ENCODE results near the gene FERMT3. TPM values are rescaled to one million over a fixed set of nuclear protein-coding genes. Genes with fewer than 3 reads are reported as not detected.
A peak's percentile ranks its signal among the peaks of the same experiment; 100 is the strongest.

Gene FERMT3
- total RNA-seq, 2 experiments from 2014 or later = 55.8 to 61.1 TPM

DNA sequence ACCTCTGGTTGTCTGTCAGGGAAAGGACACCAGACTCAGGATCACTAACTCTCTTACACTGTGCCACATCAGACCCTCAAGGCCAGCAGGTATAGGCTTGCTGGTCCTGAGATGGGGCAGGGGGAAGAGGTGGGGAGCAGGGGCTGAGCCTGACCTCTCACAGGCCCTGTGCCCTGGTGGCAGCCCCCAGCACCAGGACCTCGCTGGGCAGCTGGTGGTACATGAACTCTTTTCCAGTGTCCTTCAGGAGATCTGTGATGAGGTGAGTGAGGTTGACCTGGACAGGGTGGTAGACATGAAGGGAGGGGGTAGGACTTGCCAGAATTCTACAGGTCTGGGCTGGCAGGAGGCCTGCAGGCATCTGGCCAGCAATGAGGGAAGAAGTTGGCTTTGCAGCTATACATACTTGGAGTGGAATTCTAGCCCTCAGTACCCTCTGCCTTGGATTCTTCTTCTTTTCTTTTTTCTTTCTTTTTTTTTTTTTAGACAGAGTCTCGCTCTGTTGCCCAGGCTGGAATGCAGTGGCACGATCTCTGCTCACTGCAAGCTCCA, 21.0 kb downstream of the FERMT3 start:
- TF ChIP-seq, protein P1, sequence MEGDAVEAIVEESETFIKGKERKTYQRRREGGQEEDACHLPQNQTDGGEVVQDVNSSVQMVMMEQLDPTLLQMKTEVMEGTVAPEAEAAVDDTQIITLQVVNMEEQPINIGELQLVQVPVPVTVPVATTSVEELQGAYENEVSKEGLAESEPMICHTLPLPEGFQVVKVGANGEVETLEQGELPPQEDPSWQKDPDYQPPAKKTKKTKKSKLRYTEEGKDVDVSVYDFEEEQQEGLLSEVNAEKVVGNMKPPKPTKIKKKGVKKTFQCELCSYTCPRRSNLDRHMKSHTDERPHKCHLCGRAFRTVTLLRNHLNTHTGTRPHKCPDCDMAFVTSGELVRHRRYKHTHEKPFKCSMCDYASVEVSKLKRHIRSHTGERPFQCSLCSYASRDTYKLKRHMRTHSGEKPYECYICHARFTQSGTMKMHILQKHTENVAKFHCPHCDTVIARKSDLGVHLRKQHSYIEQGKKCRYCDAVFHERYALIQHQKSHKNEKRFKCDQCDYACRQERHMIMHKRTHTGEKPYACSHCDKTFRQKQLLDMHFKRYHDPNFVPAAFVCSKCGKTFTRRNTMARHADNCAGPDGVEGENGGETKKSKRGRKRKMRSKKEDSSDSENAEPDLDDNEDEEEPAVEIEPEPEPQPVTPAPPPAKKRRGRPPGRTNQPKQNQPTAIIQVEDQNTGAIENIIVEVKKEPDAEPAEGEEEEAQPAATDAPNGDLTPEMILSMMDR (IDR thresholded peaks at IDR 0.05) = no peak
- CTCF ChIA-PET = interaction anchor here (1.2 to 3.4 kb wide), 4 partner anchors 9 to 24 kb away, joined by 3 to 15 read pairs (median 6); partner anchors contain the start of genes FERMT3 and PLCB3
- ATAC-seq (ENCODE audit: poor library complexity) = no peak
- H3K4me1 Mint-ChIP-seq (ENCODE audit: low read depth) = peaks cover 50% of the 10 kb centered on the region
- no peaks in the 10 kb centered on the region for H3K9me3 Mint-ChIP-seq
- peaks cover 73% of the 10 kb centered on the region for H3K4me1 ChIP-seq (ENCODE audit: insufficient read depth, low read length)
- peaks cover 16% of the 10 kb centered on the region for H3K36me3 ChIP-seq (ENCODE audit: insufficient read depth, low read length)
- no peak for DNase-seq
- POLR2A ChIA-PET = interaction anchor here (1.4 to 6.3 kb wide), 7 partner anchors 9 to 74 kb away, joined by 6 to 116 read pairs (median 22); partner anchors contain the start of genes FERMT3, FKBP2, PPP1R14B and STIP1
- intact Hi-C loops (cut with DNase I, micrococcal nuclease) = loop anchor here in 1 of 2 experiments (2.0 kb wide), 1 partner anchor 13 kb away; the partner anchor contains the start of gene FKBP2
- H3K9me3 ChIP-seq (ENCODE audit: control insufficient read depth in 1 of 2, insufficient read depth in 1 of 2, low read length in 2 of 2) = no peaks in the 10 kb centered on the region
- H3K27me3 ChIP-seq (ENCODE audit: control insufficient read depth in 1 of 2, insufficient read depth in 2 of 2, low read length in 2 of 2) = no peaks in the 10 kb centered on the region
- H3K27ac Mint-ChIP-seq = peak overlapping the region; percentile 80
- no peaks in the 10 kb centered on the region for H3K27me3 Mint-ChIP-seq
- peak overlapping the region; percentile 97 for H3K4me3 Mint-ChIP-seq
- H3K27ac ChIP-seq (ENCODE audit: low read depth in 1 of 2, low read length in 2 of 2) = peak overlapping the region; percentile 77 to 87
- no peaks in the 10 kb centered on the region for H3K36me3 Mint-ChIP-seq (ENCODE audit: low read depth)
- H3K4me3 ChIP-seq (ENCODE audit: low read length) = peak overlapping the region; percentile 99

DNA sequence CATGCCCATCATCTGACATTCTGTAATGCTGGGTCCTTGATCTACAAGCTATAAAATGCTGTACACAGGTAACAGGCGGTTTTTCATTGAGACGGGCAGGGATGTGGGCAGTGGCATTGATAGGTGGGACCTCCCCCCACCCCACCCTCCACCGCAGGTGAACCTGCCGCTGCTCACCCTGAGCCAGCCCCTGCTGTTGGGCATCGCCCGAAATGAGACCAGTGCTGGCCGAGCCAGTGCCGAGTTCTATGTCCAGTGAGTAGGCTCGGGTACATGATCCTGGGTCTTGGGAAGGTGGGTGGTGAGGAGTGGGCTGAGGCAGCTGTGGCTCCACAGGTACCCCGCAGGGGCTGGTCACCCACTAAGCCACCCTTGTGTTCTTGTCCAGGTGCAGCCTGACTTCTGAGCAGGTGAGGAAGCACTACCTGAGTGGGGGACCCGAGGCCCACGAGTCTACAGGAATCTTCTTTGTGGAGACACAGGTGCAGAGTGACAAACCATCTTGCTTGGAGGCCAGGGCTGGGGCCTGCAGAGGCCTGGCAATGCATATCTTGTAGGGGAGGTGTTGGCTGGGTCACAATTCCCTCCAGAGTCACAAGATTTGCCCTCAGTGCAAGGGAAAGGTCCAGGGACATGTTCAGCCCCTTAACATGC, 22.7 kb downstream of the FERMT3 start:
- intact Hi-C loops (cut with DNase I, micrococcal nuclease) = no loop called here
- peaks cover 85% of the 10 kb centered on the region for H3K4me1 ChIP-seq (ENCODE audit: insufficient read depth, low read length)
- H3K27ac Mint-ChIP-seq = peak overlapping the region; percentile 94
- ChIA-PET CTCF (interaction anchor here (0.9 kb wide), 1 partner anchor 23 kb away, joined by 3 read pairs; the partner anchor contains the start of gene FERMT3), POLR2A (interaction anchor here (0.9 to 4.6 kb wide), 8 partner anchors 10 to 88 kb away, joined by 3 to 31 read pairs (median 9); partner anchors contain the start of genes FERMT3, FKBP2, PRDX5 and STIP1)
- H3K27me3 ChIP-seq (ENCODE audit: control insufficient read depth in 1 of 2, insufficient read depth in 2 of 2, low read length in 2 of 2) = no peaks in the 10 kb centered on the region
- TF ChIP-seq, protein P1 (IDR thresholded peaks at IDR 0.05) = no peak
- peak overlapping the region; percentile 82 to 91 for H3K27ac ChIP-seq (ENCODE audit: low read depth in 1 of 2, low read length in 2 of 2)
- peaks cover 3% of the 10 kb centered on the region for H3K36me3 ChIP-seq (ENCODE audit: insufficient read depth, low read length)
- H3K9me3 Mint-ChIP-seq = no peaks in the 10 kb centered on the region
- no peak for ATAC-seq (ENCODE audit: poor library complexity)
- no peak for DNase-seq
- peaks cover 63% of the 10 kb centered on the region for H3K4me1 Mint-ChIP-seq (ENCODE audit: low read depth)
- H3K9me3 ChIP-seq (ENCODE audit: control insufficient read depth in 1 of 2, insufficient read depth in 1 of 2, low read length in 2 of 2) = no peaks in the 10 kb centered on the region
- H3K27me3 Mint-ChIP-seq = no peaks in the 10 kb centered on the region
- peak overlapping the region; percentile 95 for H3K4me3 Mint-ChIP-seq
- peak overlapping the region; percentile 91 for H3K4me3 ChIP-seq (ENCODE audit: low read length)
- no peaks in the 10 kb centered on the region for H3K36me3 Mint-ChIP-seq (ENCODE audit: low read depth)

DNA sequence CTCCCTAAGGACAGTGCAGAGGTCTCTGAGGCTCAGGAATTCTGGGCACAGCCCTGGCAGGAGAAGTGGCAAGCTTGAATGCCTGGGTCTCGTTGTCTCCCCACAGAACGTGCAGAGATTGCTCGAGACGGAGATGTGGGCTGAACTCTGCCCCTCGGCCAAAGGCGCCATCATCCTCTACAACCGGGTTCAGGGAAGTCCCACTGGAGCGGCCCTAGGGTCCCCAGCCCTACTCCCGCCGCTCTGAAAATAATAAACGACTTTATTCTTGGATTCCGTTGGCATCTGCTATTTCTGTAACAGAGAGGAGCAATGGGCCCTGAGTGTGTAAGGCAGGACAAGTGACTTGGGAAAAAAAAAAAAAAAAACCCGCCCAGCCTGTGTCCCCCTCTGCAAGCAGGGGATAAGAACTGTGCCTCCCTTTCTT, 23.2 kb downstream of the FERMT3 start:
- Mint-ChIP-seq H3K27me3 (no peaks in the 10 kb centered on the region), H3K36me3 (ENCODE audit: low read depth) (no peaks in the 10 kb centered on the region), H3K4me3 (peak overlapping the region; percentile 95), H3K4me1 (ENCODE audit: low read depth) (peaks cover 63% of the 10 kb centered on the region), H3K9me3 (no peaks in the 10 kb centered on the region), H3K27ac (peak overlapping the region; percentile 94)
- intact Hi-C loops (cut with DNase I, micrococcal nuclease) = loop anchor here (1.0 to 5.0 kb wide), 3 partner anchors 12 to 43 kb away; partner anchors contain the start of genes FKBP2 (in 2 of the 2) and STIP1 (in 1 of the 2)
- ChIA-PET POLR2A (interaction anchor here (0.9 to 4.6 kb wide), 8 partner anchors 10 to 88 kb away, joined by 3 to 31 read pairs (median 9); partner anchors contain the start of genes FERMT3, FKBP2, PRDX5 and STIP1), CTCF (interaction anchor here (0.9 kb wide), 1 partner anchor 24 kb away, joined by 3 read pairs; the partner anchor contains the start of gene FERMT3)
- Histone ChIP-seq H3K9me3 (ENCODE audit: control insufficient read depth in 1 of 2, insufficient read depth in 1 of 2, low read length in 2 of 2) (no peaks in the 10 kb centered on the region), H3K36me3 (ENCODE audit: insufficient read depth, low read length) (peaks cover 3% of the 10 kb centered on the region), H3K4me1 (ENCODE audit: insufficient read depth, low read length) (peaks cover 80% of the 10 kb centered on the region), H3K4me3 (ENCODE audit: low read length) (peak overlapping the region; percentile 91), H3K27ac (ENCODE audit: low read depth in 1 of 2, low read length in 2 of 2) (peak overlapping the region; percentile 82 to 91), H3K27me3 (ENCODE audit: control insufficient read depth in 1 of 2, insufficient read depth in 2 of 2, low read length in 2 of 2) (no peaks in the 10 kb centered on the region)
- TF ChIP-seq, protein P1 (IDR thresholded peaks at IDR 0.05) = no peak
- DNase-seq = no peak
- ATAC-seq (ENCODE audit: poor library complexity) = no peak

Measured in CD4-positive, alpha-beta T cell (primary cell).